ENCODE results near the gene ZNF135. TPM values are rescaled to one million over a fixed set of nuclear protein-coding genes. Genes with fewer than 3 reads are reported as not detected.

Gene ZNF135
- total RNA-seq, 4 donors from 2014 or later, result 0.83 to 3.8 (median 1.3) TPM

DNA sequence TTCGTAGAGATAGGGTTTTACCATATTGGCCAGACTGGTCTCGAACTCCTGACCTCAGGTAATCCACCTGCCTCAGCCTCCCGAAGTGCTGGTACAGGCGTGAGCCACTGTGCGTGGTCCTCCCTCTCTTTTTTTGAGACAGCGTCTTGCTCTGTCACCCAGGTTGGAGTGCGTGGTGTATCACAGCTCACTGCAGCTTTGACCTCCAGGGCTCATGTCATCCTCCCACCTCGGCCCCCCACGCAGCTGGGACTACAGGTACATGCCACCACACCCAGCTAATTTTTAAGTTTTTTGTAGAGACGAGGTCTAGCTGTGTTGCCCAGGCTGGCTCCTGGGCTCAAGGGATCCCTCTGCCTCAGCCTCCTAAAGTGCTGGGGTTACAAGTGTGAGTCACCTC is 20.7 kb downstream of the ZNF135 start:
- WGBS, 2 donors, result 78 to 86% methylated on average over 10 of the region's 10 CpGs
- intact Hi-C loops (cut with DNase I), result no loop called here
- no peaks in the 10 kb centered on the region for H3K27me3 ChIP-seq
- TF ChIP-seq POLR2A (IDR thresholded peaks at IDR 0.05), result no peak
- TF ChIP-seq, protein P1, sequence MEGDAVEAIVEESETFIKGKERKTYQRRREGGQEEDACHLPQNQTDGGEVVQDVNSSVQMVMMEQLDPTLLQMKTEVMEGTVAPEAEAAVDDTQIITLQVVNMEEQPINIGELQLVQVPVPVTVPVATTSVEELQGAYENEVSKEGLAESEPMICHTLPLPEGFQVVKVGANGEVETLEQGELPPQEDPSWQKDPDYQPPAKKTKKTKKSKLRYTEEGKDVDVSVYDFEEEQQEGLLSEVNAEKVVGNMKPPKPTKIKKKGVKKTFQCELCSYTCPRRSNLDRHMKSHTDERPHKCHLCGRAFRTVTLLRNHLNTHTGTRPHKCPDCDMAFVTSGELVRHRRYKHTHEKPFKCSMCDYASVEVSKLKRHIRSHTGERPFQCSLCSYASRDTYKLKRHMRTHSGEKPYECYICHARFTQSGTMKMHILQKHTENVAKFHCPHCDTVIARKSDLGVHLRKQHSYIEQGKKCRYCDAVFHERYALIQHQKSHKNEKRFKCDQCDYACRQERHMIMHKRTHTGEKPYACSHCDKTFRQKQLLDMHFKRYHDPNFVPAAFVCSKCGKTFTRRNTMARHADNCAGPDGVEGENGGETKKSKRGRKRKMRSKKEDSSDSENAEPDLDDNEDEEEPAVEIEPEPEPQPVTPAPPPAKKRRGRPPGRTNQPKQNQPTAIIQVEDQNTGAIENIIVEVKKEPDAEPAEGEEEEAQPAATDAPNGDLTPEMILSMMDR (IDR thresholded peaks at IDR 0.05), result no peak
- H3K27ac ChIP-seq, result no peak overlapping the region
- peaks cover 3 to 88% (median 45%) of the 10 kb centered on the region in 3 donors for H3K9me3 ChIP-seq
- H3K4me1 ChIP-seq, result no peaks in the 10 kb centered on the region
- H3K36me3 ChIP-seq, result peaks cover 3 to 21% (median 4%) of the 10 kb centered on the region in 3 donors
- no peak overlapping the region for H3K4me3 ChIP-seq
- no peak for DNase-seq

DNA sequence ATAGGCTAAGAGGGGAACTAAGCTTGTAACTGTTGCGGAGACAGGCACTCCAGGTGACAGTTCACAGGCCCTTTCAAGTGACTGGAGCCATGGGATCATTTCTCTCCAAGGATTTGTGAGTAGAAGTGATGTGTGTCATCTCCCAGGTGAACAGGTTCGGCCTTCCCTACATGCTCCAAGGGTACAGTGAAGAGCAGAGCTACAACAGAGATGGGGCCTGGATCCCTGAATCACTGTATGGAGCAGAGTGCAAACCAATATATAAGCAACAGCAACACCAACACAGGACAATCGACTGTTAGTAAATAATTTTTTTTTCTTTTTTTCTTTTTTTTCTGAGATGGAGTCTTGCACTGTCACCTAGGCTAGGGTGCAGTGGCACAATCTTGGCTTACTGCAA is 23.9 kb downstream of the ZNF135 start:
- no peak overlapping the region for H3K27ac ChIP-seq
- H3K9me3 ChIP-seq, result peaks cover 3 to 93% (median 58%) of the 10 kb centered on the region in 3 donors
- TF ChIP-seq POLR2A (IDR thresholded peaks at IDR 0.05), result no peak
- intact Hi-C loops (cut with DNase I), result no loop called here
- H3K27me3 ChIP-seq, result no peaks in the 10 kb centered on the region
- no peaks in the 10 kb centered on the region for H3K4me1 ChIP-seq
- H3K36me3 ChIP-seq, result peaks cover 14 to 53% (median 14%) of the 10 kb centered on the region in 3 donors
- no peak overlapping the region for H3K4me3 ChIP-seq
- DNase-seq, result no peak
- 89 to 93% methylated on average over 3 of the region's 3 CpGs for WGBS, 2 donors

DNA sequence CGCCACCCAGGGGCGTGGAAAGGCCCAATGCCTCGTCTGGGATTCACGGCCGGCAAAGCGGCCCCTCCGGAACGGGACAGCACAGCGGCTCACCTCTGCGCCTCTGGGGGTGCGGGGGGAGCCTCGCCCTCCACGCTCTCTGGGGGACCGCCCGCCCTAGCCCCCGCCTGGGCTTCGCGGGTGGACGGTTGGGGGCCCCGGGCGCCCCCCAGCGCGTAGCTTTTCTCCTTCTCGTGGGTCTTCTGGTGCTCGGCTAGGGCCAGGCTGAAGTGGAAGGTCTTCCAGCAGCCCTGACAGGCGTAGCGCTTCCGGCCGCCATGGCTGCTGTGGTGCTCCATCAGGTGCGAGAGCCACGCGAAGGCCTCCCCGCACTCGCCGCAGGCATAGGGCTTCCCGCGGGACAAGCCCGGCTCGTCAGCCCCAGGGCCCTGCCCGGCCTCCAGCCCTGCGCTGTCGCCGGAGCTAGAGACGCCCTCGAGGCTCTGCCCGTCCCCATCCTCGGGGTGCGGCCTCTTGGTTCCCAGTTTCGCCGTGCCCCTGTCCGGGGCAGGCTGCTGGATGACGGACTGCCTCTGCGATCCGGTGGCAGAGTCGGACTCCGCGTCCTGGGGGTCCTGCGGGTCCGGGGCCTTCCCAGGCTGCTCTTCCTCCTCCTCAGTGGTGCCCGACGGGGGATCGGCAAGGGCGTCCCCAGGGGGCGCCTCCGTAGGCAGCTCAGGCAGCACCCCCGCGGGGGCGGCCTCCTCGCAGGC is 25.7 kb downstream of the ZNF135 start:
- no peak for TF ChIP-seq POLR2A (IDR thresholded peaks at IDR 0.05)
- TF ChIP-seq, protein P1 (IDR thresholded peaks at IDR 0.05), result no peak
- Histone ChIP-seq H3K9me3 (peaks cover 3 to 96% (median 66%) of the 10 kb centered on the region in 3 donors), H3K36me3 (peaks cover 14 to 65% (median 14%) of the 10 kb centered on the region in 3 donors), H3K4me3 (peak overlapping the region in 1 of 4 donors; percentile 6), H3K27ac (no peak overlapping the region), H3K4me1 (no peaks in the 10 kb centered on the region), H3K27me3 (no peaks in the 10 kb centered on the region)
- 94% methylated on average over 7 of the region's 69 CpGs; no CpG with 5 or more reads in 1 of the 2 donors for WGBS, 2 donors
- intact Hi-C loops (cut with DNase I), result no loop called here
- no peak for DNase-seq

DNA sequence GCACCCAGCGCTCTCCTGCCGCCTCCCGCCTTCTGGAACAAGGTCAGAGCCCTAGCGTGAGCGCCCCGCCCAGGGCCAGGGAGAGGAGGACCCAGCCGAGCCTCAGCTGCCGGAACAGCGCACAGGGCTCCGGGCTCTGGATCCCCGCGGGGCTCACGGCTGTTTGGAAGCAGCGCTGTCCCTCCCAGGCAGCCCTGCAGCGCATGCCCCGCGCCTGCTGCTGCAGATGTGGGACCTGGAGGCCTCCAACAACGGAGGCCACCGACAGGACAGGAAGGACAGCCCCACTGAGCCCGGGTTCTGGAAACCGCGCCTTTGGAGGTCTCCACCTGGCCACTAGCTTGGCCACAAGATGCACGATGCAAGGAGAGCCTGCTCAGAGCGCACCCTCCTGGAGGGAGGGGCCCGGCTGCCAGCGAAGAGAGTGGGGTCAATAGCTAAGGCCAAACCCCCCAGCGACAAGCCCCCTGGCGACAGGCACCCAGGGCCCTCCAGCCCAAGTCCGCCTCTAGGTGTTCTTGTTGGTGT is 26.3 kb downstream of the ZNF135 start:
- no peak for DNase-seq
- intact Hi-C loops (cut with DNase I), result no loop called here
- WGBS, 2 donors, result 93 to 100% methylated on average over 1 to 3 of the region's 29 CpGs
- peak overlapping the region in 1 of 4 donors; percentile 6 for H3K4me3 ChIP-seq
- TF ChIP-seq, protein P1 (IDR thresholded peaks at IDR 0.05), result no peak
- no peak for TF ChIP-seq POLR2A (IDR thresholded peaks at IDR 0.05)
- peaks cover 14 to 72% (median 14%) of the 10 kb centered on the region in 3 donors for H3K36me3 ChIP-seq
- no peaks in the 10 kb centered on the region for H3K4me1 ChIP-seq
- H3K27me3 ChIP-seq, result no peaks in the 10 kb centered on the region
- H3K27ac ChIP-seq, result no peak overlapping the region
- H3K9me3 ChIP-seq, result peaks cover 3 to 96% (median 72%) of the 10 kb centered on the region in 3 donors

DNA sequence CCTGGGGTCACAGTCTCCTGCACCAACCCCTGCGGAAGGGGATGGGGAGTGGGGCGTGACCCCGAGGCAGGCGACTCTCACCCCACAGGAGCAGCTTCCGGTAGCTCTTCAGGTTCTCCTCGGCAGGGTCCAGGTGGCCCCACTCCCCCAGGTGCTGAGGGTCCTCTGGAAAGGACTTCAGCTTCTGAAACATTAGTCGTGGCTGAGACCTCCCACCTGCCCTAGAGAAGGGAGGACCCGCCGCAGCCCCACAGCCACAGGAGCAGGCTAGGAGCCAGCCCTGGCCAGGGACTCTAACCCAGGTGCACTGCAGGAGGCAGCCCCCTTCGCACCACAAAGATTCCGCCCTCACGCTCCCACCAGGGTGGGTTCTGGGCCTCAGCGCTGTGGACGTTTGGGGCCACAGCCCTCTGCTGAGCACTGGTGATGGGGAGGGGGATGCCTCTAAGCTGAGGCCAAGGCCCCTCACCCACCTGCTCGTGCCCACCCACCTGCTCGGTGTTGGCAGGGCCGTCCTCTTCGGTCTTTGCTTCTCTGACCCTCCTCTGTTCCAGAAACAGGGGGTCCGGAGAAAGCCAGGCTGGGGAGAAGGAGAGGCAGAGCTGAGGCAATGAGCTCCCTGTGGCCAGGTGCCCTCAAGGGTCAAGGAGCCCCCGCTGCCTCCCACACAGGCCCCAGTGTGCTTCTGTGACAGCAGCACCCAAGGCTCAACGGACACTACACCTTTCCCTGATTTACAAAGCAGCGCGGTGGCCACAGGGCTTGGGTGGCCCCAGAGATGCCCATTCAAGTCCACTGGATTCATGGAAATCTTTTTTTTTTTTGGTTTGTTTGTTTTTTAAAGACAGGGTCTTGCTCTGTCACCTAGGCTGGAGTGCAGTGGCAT is 28.0 kb downstream of the ZNF135 start:
- no peaks in the 10 kb centered on the region for H3K4me1 ChIP-seq
- DNase-seq, result no peak
- no peaks in the 10 kb centered on the region for H3K27me3 ChIP-seq
- no peak for TF ChIP-seq POLR2A (IDR thresholded peaks at IDR 0.05)
- TF ChIP-seq, protein P1 (IDR thresholded peaks at IDR 0.05), result no peak
- 89 to 92% methylated on average over 8 of the region's 23 CpGs for WGBS, 2 donors
- H3K9me3 ChIP-seq, result peaks cover 3 to 96% (median 68%) of the 10 kb centered on the region in 3 donors
- H3K4me3 ChIP-seq, result no peak overlapping the region
- H3K36me3 ChIP-seq, result peaks cover 14 to 76% (median 14%) of the 10 kb centered on the region in 3 donors
- H3K27ac ChIP-seq, result no peak overlapping the region
- intact Hi-C loops (cut with DNase I), result no loop called here
